ENCODE measurements around the gene SETBP1. TPM values are rescaled to one million over a fixed set of nuclear protein-coding genes. Genes with fewer than 3 reads are reported as not detected.

SETBP1 gene
- total and polyA plus RNA-seq, 7 experiments from 2014 or later = 0.08 to 12.5 (median 2.5) TPM; not detected in 2

- peaks cover 0 to 16% of the 10 kb centered on the region in 2 donors for H3K4me1 ChIP-seq (ENCODE audit: control insufficient read depth in 2 of 2, insufficient read depth in 2 of 2, low read length in 2 of 2)
- ChIA-PET CTCF (interaction anchor here (0.5 kb wide), 1 partner anchor 152 kb away, joined by 3 read pairs; no protein-coding TSS in a partner anchor), POLR2A (no interaction called here)
- Mint-ChIP-seq H3K4me3 (peak overlapping the region in 9 of 10 donors; percentile 42 to 74 (median 70)), H3K4me1 (peaks cover 15 to 31% (median 21%) of the 10 kb centered on the region in 7 donors), H3K27me3 (peaks cover 0 to 19% (median 0%) of the 10 kb centered on the region in 5 donors), H3K36me3 (peaks cover 0 to 31% (median 0%) of the 10 kb centered on the region in 5 donors), H3K27ac (peak overlapping the region; percentile 10 to 92 (median 74)), H3K9me3 (peaks cover 0 to 9% (median 0%) of the 10 kb centered on the region in 11 donors)
- H3K27ac ChIP-seq (ENCODE audit: low read depth, low read length) = no peak overlapping the region
- no peaks in the 10 kb centered on the region for H3K27me3 ChIP-seq (ENCODE audit: control insufficient read depth in 2 of 2, insufficient read depth in 2 of 2, low read length in 2 of 2)
- H3K4me3 ChIP-seq (ENCODE audit: low read length) = no peak overlapping the region
- no peaks in the 10 kb centered on the region for H3K9me3 ChIP-seq (ENCODE audit: control insufficient read depth in 2 of 3, low read length in 3 of 3)
- no peak for DNase-seq
- H3K36me3 ChIP-seq (ENCODE audit: control insufficient read depth in 2 of 3, insufficient read depth in 3 of 3, low read length in 3 of 3) = no peaks in the 10 kb centered on the region
- intact Hi-C loops (cut with micrococcal nuclease) = loop anchor here in 1 of 2 donors (1.0 to 2.0 kb wide), 3 partner anchors 35 to 81 kb away; no protein-coding TSS in a partner anchor
- peak; percentile 42 for ATAC-seq
These were observed 79.2 kb downstream of the SETBP1 start for GRCh38 chr18:44759925-44760342.

DNA sequence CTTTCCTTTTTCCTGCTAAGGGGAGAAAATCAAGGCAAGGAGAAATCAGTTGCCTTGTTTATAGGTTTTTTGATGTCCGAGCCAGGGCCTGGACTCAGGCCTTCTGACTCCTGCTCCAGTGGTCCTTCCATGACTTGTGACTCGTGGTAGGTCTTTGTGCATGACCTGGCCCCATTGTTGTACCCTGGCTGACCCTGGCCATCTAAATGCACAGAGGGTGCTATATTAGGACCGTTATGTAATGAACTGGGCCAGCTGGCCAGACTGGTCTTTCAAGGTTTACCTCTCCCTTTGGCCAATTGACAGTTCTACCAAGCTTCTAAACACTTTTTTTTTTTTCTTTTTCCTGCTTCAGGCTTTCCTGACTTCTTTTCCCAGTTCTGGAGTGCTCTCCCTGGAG, 81.1 kb downstream of the SETBP1 start:
- intact Hi-C loops (cut with micrococcal nuclease) = no loop called here
- no peaks in the 10 kb centered on the region for H3K9me3 ChIP-seq (ENCODE audit: control insufficient read depth in 2 of 3, low read length in 3 of 3)
- Mint-ChIP-seq H3K36me3 (peaks cover 0 to 36% (median 0%) of the 10 kb centered on the region in 5 donors), H3K4me3 (no peak overlapping the region), H3K27me3 (peaks cover 0 to 16% (median 0%) of the 10 kb centered on the region in 5 donors), H3K27ac (no peak overlapping the region), H3K4me1 (peaks cover 18 to 29% (median 21%) of the 10 kb centered on the region in 7 donors), H3K9me3 (peaks cover 0 to 9% (median 0%) of the 10 kb centered on the region in 11 donors)
- no peaks in the 10 kb centered on the region for H3K36me3 ChIP-seq (ENCODE audit: control insufficient read depth in 2 of 3, insufficient read depth in 3 of 3, low read length in 3 of 3)
- ChIA-PET CTCF (no interaction called here), POLR2A (interaction anchor here (1.1 kb wide), 1 partner anchor 23 kb away, joined by 4 read pairs; no protein-coding TSS in a partner anchor)
- no peak for DNase-seq
- no peaks in the 10 kb centered on the region for H3K27me3 ChIP-seq (ENCODE audit: control insufficient read depth in 2 of 2, insufficient read depth in 2 of 2, low read length in 2 of 2)
- H3K27ac ChIP-seq (ENCODE audit: low read depth, low read length) = no peak overlapping the region
- H3K4me3 ChIP-seq (ENCODE audit: low read length) = no peak overlapping the region
- no peak for ATAC-seq
- H3K4me1 ChIP-seq (ENCODE audit: control insufficient read depth in 2 of 2, insufficient read depth in 2 of 2, low read length in 2 of 2) = peaks cover 0 to 16% of the 10 kb centered on the region in 2 donors

- Mint-ChIP-seq H3K4me1 (peaks cover 16 to 24% (median 21%) of the 10 kb centered on the region in 7 donors), H3K9me3 (peaks cover 0 to 9% (median 0%) of the 10 kb centered on the region in 11 donors), H3K27ac (no peak overlapping the region), H3K27me3 (peaks cover 0 to 18% (median 0%) of the 10 kb centered on the region in 5 donors), H3K4me3 (no peak overlapping the region), H3K36me3 (peaks cover 0 to 38% (median 0%) of the 10 kb centered on the region in 5 donors)
- intact Hi-C loops (cut with micrococcal nuclease) = no loop called here
- Histone ChIP-seq H3K4me1 (ENCODE audit: control insufficient read depth in 2 of 2, insufficient read depth in 2 of 2, low read length in 2 of 2) (peaks cover 0 to 16% of the 10 kb centered on the region in 2 donors), H3K27me3 (ENCODE audit: control insufficient read depth in 2 of 2, insufficient read depth in 2 of 2, low read length in 2 of 2) (no peaks in the 10 kb centered on the region), H3K36me3 (ENCODE audit: control insufficient read depth in 2 of 3, insufficient read depth in 3 of 3, low read length in 3 of 3) (no peaks in the 10 kb centered on the region), H3K27ac (ENCODE audit: low read depth, low read length) (no peak overlapping the region), H3K9me3 (ENCODE audit: control insufficient read depth in 2 of 3, low read length in 3 of 3) (no peaks in the 10 kb centered on the region), H3K4me3 (ENCODE audit: low read length) (no peak overlapping the region)
- CTCF ChIA-PET = no interaction called here
- POLR2A ChIA-PET = no interaction called here
- ATAC-seq (no peak), DNase-seq (no peak)
These were observed 82.6 kb downstream of the SETBP1 start for GRCh38 chr18:44763327-44763726.

DNA sequence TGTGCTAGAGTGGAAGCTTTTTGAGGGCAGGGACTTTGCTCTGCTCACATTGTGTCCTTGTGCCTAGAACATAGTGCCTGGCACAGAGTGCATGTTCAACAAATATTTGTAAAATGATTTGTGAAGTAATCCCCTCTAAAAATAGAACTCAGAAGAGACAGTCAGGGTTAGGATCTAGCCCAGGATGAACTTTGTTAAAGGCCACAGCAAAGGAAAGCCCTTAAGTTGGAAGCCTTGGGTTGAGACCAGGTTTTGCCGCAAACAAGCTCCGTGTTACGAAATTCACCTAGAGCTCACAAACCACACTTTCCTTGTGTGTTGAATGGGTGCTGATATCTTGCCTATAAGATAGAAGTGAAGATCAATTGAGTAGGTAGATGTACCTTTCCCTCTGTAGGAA, 84.2 kb downstream of the SETBP1 start:
- intact Hi-C loops (cut with micrococcal nuclease) = no loop called here
- no peak for ATAC-seq
- Mint-ChIP-seq H3K4me3 (no peak overlapping the region), H3K36me3 (peaks cover 0 to 36% (median 0%) of the 10 kb centered on the region in 5 donors), H3K9me3 (peaks cover 0 to 9% (median 0%) of the 10 kb centered on the region in 11 donors), H3K4me1 (peaks cover 4 to 11% (median 8%) of the 10 kb centered on the region in 7 donors), H3K27ac (no peak overlapping the region), H3K27me3 (peaks cover 0 to 32% (median 0%) of the 10 kb centered on the region in 5 donors)
- ChIA-PET CTCF (no interaction called here), POLR2A (no interaction called here)
- H3K9me3 ChIP-seq (ENCODE audit: control insufficient read depth in 2 of 3, low read length in 3 of 3) = no peaks in the 10 kb centered on the region
- no peak overlapping the region for H3K27ac ChIP-seq (ENCODE audit: low read depth, low read length)
- no peaks in the 10 kb centered on the region for H3K27me3 ChIP-seq (ENCODE audit: control insufficient read depth in 2 of 2, insufficient read depth in 2 of 2, low read length in 2 of 2)
- no peak for DNase-seq
- H3K4me3 ChIP-seq (ENCODE audit: low read length) = no peak overlapping the region
- H3K4me1 ChIP-seq (ENCODE audit: control insufficient read depth in 2 of 2, insufficient read depth in 2 of 2, low read length in 2 of 2) = peaks cover 0 to 7% of the 10 kb centered on the region in 2 donors
- no peaks in the 10 kb centered on the region for H3K36me3 ChIP-seq (ENCODE audit: control insufficient read depth in 2 of 3, insufficient read depth in 3 of 3, low read length in 3 of 3)

- no peaks in the 10 kb centered on the region for H3K27me3 ChIP-seq (ENCODE audit: control insufficient read depth in 2 of 2, insufficient read depth in 2 of 2, low read length in 2 of 2)
- Mint-ChIP-seq H3K36me3 (peaks cover 0 to 31% (median 0%) of the 10 kb centered on the region in 5 donors), H3K27ac (no peak overlapping the region), H3K4me3 (no peak overlapping the region), H3K27me3 (peaks cover 0 to 34% (median 0%) of the 10 kb centered on the region in 5 donors), H3K9me3 (peaks cover 0 to 9% (median 0%) of the 10 kb centered on the region in 11 donors), H3K4me1 (peaks cover 0 to 6% (median 2%) of the 10 kb centered on the region in 7 donors)
- no peak overlapping the region for H3K4me3 ChIP-seq (ENCODE audit: low read length)
- ChIA-PET POLR2A (no interaction called here), CTCF (no interaction called here)
- no peaks in the 10 kb centered on the region for H3K36me3 ChIP-seq (ENCODE audit: control insufficient read depth in 2 of 3, insufficient read depth in 3 of 3, low read length in 3 of 3)
- H3K9me3 ChIP-seq (ENCODE audit: control insufficient read depth in 2 of 3, low read length in 3 of 3) = no peaks in the 10 kb centered on the region
- ATAC-seq = no peak
- H3K4me1 ChIP-seq (ENCODE audit: control insufficient read depth in 2 of 2, insufficient read depth in 2 of 2, low read length in 2 of 2) = peaks cover 0 to 1% of the 10 kb centered on the region in 2 donors
- H3K27ac ChIP-seq (ENCODE audit: low read depth, low read length) = no peak overlapping the region
- intact Hi-C loops (cut with micrococcal nuclease) = no loop called here
- no peak for DNase-seq
These were observed 84.8 kb downstream of the SETBP1 start for GRCh38 chr18:44765456-44765855.

- Histone ChIP-seq H3K27ac (ENCODE audit: low read depth, low read length) (no peak overlapping the region), H3K4me3 (ENCODE audit: low read length) (no peak overlapping the region), H3K36me3 (ENCODE audit: control insufficient read depth in 2 of 3, insufficient read depth in 3 of 3, low read length in 3 of 3) (no peaks in the 10 kb centered on the region), H3K4me1 (ENCODE audit: control insufficient read depth in 2 of 2, insufficient read depth in 2 of 2, low read length in 2 of 2) (no peaks in the 10 kb centered on the region), H3K27me3 (ENCODE audit: control insufficient read depth in 2 of 2, insufficient read depth in 2 of 2, low read length in 2 of 2) (no peaks in the 10 kb centered on the region), H3K9me3 (ENCODE audit: control insufficient read depth in 2 of 3, low read length in 3 of 3) (no peaks in the 10 kb centered on the region)
- ChIA-PET POLR2A (no interaction called here), CTCF (no interaction called here)
- H3K9me3 Mint-ChIP-seq = peaks cover 0 to 9% (median 0%) of the 10 kb centered on the region in 11 donors
- intact Hi-C loops (cut with micrococcal nuclease) = no loop called here
- no peak overlapping the region for H3K27ac Mint-ChIP-seq
- H3K27me3 Mint-ChIP-seq = peaks cover 0 to 34% (median 0%) of the 10 kb centered on the region in 5 donors
- peaks cover 0 to 6% (median 3%) of the 10 kb centered on the region in 7 donors for H3K4me1 Mint-ChIP-seq
- DNase-seq (no peak), ATAC-seq (no peak)
- no peak overlapping the region for H3K4me3 Mint-ChIP-seq
- H3K36me3 Mint-ChIP-seq = peaks cover 0 to 30% (median 0%) of the 10 kb centered on the region in 5 donors
These were observed 85.8 kb downstream of the SETBP1 start for GRCh38 chr18:44766450-44766849.

- H3K4me3 Mint-ChIP-seq = no peak overlapping the region
- Histone ChIP-seq H3K27me3 (ENCODE audit: control insufficient read depth in 2 of 2, insufficient read depth in 2 of 2, low read length in 2 of 2) (no peaks in the 10 kb centered on the region), H3K36me3 (ENCODE audit: control insufficient read depth in 2 of 3, insufficient read depth in 3 of 3, low read length in 3 of 3) (no peaks in the 10 kb centered on the region), H3K27ac (ENCODE audit: low read depth, low read length) (no peak overlapping the region), H3K4me3 (ENCODE audit: low read length) (no peak overlapping the region), H3K4me1 (ENCODE audit: control insufficient read depth in 2 of 2, insufficient read depth in 2 of 2, low read length in 2 of 2) (no peaks in the 10 kb centered on the region), H3K9me3 (ENCODE audit: control insufficient read depth in 2 of 3, low read length in 3 of 3) (no peaks in the 10 kb centered on the region)
- ATAC-seq = no peak
- peaks cover 0 to 34% (median 0%) of the 10 kb centered on the region in 5 donors for H3K27me3 Mint-ChIP-seq
- CTCF ChIA-PET = no interaction called here
- peaks cover 0 to 9% (median 0%) of the 10 kb centered on the region in 7 donors for H3K4me1 Mint-ChIP-seq
- no peak overlapping the region for H3K27ac Mint-ChIP-seq
- POLR2A ChIA-PET = no interaction called here
- no peak for DNase-seq
- H3K9me3 Mint-ChIP-seq = peaks cover 0 to 6% (median 0%) of the 10 kb centered on the region in 11 donors
- H3K36me3 Mint-ChIP-seq = peaks cover 0 to 22% (median 0%) of the 10 kb centered on the region in 5 donors
- intact Hi-C loops (cut with micrococcal nuclease) = no loop called here
These were observed 87.1 kb downstream of the SETBP1 start for GRCh38 chr18:44767807-44768206.
